A549 (cell line): ENCODE measurements around the gene ZFYVE9. TPM values are rescaled to one million over a fixed set of nuclear protein-coding genes. Genes with fewer than 3 reads are reported as not detected.

Source experiments
- ATAC-seq, 2 experiments: fragments of 200-7000 bp in 1 of 2; fragments of >200 bp in 1 of 2; cut with Nextera tagmentation in 1 of 2; cut with Tn5 transposase in 1 of 2; 3 replicates each; pipeline versions ENCODE4 v1.8.0 to v1.9.1; 2018 to 2020; ENCODE audit warnings: mild to moderate bottlenecking in 1 of 2, moderate library complexity in 1 of 2
- CTCF ChIA-PET: fragments of 300-600 bp; sonication (Branson Sonifier 250); formaldehyde crosslinking; extraction: SDS; loops from one replicate; lab custom pipeline; 2021; ENCODE audit warnings: antibody characterized with exemption, inconsistent platforms; lab: Yijun Ruan, JAX
- POLR2A ChIA-PET: fragments of 350-600 bp; formaldehyde crosslinking; extraction: SDS; loops from one replicate; lab custom pipeline; 2021; ENCODE audit warnings: antibody characterized with exemption, inconsistent platforms; lab: Yijun Ruan, JAX
- DNase-seq, 2 experiments: peaks; one replicate each; pipeline versions ENCODE4 v3.0.0 to v3.0.0-alpha.2; 2011 to 2016; ENCODE audit warnings: low read depth in 1 of 2, low spot score in 1 of 2
- FAIRE-seq: peaks from 2 replicates; lab custom pipeline; 2011; peaks lifted over from hg19 to GRCh38; lab: Jason Lieb, UNC
- H3K27ac ChIP-seq, 2 experiments: fragments of >200 bp; sonication (Bioruptor Twin); formaldehyde crosslinking; 3 replicates each; pipeline ENCODE4 v1.5.1; 2016 to 2017
- H3K4me1 ChIP-seq: fragments of >200 bp; sonication (Bioruptor Twin); formaldehyde crosslinking; 3 replicates; pipeline ENCODE4 v1.6.1; 2016
- H3K4me2 ChIP-seq: fragments of >200 bp; sonication (Bioruptor Twin); formaldehyde crosslinking; 3 replicates; pipeline ENCODE4 v1.6.1; 2016
- H3K4me3 ChIP-seq: fragments of >200 bp; sonication (Bioruptor Twin); formaldehyde crosslinking; 3 replicates; pipeline ENCODE4 v1.5.1; 2016
- H3K9me3 ChIP-seq: fragments of >200 bp; sonication (Bioruptor Twin); formaldehyde crosslinking; 3 replicates; pipeline ENCODE4 v1.6.1; 2016
- BHLHE40 ChIP-seq: IDR thresholded peaks from 2 replicates; pipeline ENCODE4 v1.6.1; 2012; ENCODE audit warnings: low read depth, low read length, inconsistent platforms
- CBX2 ChIP-seq: fragments of 200-600 bp; sonication (generic); IDR thresholded peaks from 2 replicates; pipeline ENCODE4 v1.6.1; 2016; ENCODE audit warnings: low read depth, mild to moderate bottlenecking, borderline replicate concordance
- CEBPB ChIP-seq, 2 experiments: fragments of >200 bp in 1 of 2; sonication (Bioruptor Twin) in 1 of 2; formaldehyde crosslinking in 1 of 2; IDR thresholded peaks; 2 replicates each; pipeline ENCODE4 v1.6.1; 2012 to 2016
- CTCF ChIP-seq: fragments of >200 bp; sonication (Bioruptor Twin); formaldehyde crosslinking; IDR thresholded peaks from 3 replicates; pipeline ENCODE4 v1.5.1; 2016
- E2F6 ChIP-seq: IDR thresholded peaks from 2 replicates; pipeline ENCODE4 v1.6.1; 2012; ENCODE audit warnings: low read depth, borderline replicate concordance
- EHMT2 ChIP-seq: fragments of 200-600 bp; sonication (generic); IDR thresholded peaks from 2 replicates; pipeline ENCODE4 v1.6.1; 2016; ENCODE audit warnings: antibody characterized with exemption, low read depth, mild to moderate bottlenecking, moderate library complexity
- FOSB ChIP-seq: fragments of 250-450 bp; sonication (Bioruptor Pico); IDR thresholded peaks from 2 replicates; pipeline ENCODE4 v1.5.0; 2020; ENCODE audit warnings: mild to moderate bottlenecking, moderate library complexity
- FOSL2 ChIP-seq, 2 experiments: fragments of 450-650 bp in 1 of 2; fragments of >200 bp in 1 of 2; sonication (Bioruptor Twin) in 1 of 2; formaldehyde crosslinking; IDR thresholded peaks; 2 replicates each; pipeline versions ENCODE4 v1.5.0 to v1.6.1; 2016 to 2020; ENCODE audit warnings: mild to moderate bottlenecking in 1 of 2, moderate library complexity in 1 of 2
- FOXS1 ChIP-seq: fragments of 250-450 bp; sonication (Bioruptor Pico); IDR thresholded peaks from 2 replicates; pipeline ENCODE4 v1.5.0; 2020; ENCODE audit warnings: mild to moderate bottlenecking, moderate library complexity
- HES2 ChIP-seq: fragments of >200 bp; sonication (Bioruptor Twin); formaldehyde crosslinking; IDR thresholded peaks from 2 replicates; pipeline ENCODE4 v1.6.1; 2016
- HOXA7 ChIP-seq: fragments of 250-450 bp; sonication (Bioruptor Pico); IDR thresholded peaks from 2 replicates; pipeline ENCODE4 v1.5.0; 2020; ENCODE audit warnings: mild to moderate bottlenecking, moderate library complexity
- HOXB5 ChIP-seq: fragments of 250-450 bp; sonication (Bioruptor Pico); IDR thresholded peaks from 2 replicates; pipeline ENCODE4 v1.5.0; 2020; ENCODE audit warnings: mild to moderate bottlenecking, moderate library complexity
- JUN ChIP-seq, 2 experiments: fragments of >200 bp; sonication (Bioruptor Twin); formaldehyde crosslinking; IDR thresholded peaks; 2 replicates in 1 of 2; 3 replicates in 1 of 2; pipeline ENCODE4 v1.6.1; 2016 to 2017
- JUNB ChIP-seq: fragments of >200 bp; sonication (Bioruptor Twin); formaldehyde crosslinking; IDR thresholded peaks from 2 replicates; pipeline ENCODE4 v1.6.1; 2016
- KDM1A ChIP-seq: fragments of 200-600 bp; sonication (generic); IDR thresholded peaks from 2 replicates; pipeline ENCODE4 v1.6.1; 2016; ENCODE audit warnings: low read depth, mild to moderate bottlenecking
- MAFK ChIP-seq: fragments of 450-650 bp; IDR thresholded peaks from 2 replicates; pipeline ENCODE4 v1.6.1; 2014; ENCODE audit not compliant: partially characterized antibody
- MAX ChIP-seq: IDR thresholded peaks from 2 replicates; pipeline ENCODE4 v1.6.1; 2012
- NPAS2 ChIP-seq: fragments of 250-450 bp; sonication (Bioruptor Pico); IDR thresholded peaks from 2 replicates; pipeline ENCODE4 v1.8.0; 2022; ENCODE audit warnings: mild to moderate bottlenecking, moderate library complexity, borderline replicate concordance
- NR3C1 ChIP-seq: fragments of >200 bp; sonication (Bioruptor Twin); formaldehyde crosslinking; IDR thresholded peaks from 3 replicates; pipeline ENCODE4 v1.6.1; 2017
- PHF8 ChIP-seq: fragments of 200-600 bp; sonication (generic); IDR thresholded peaks from 2 replicates; pipeline ENCODE4 v1.6.1; 2016; ENCODE audit warnings: low read depth, mild to moderate bottlenecking, antibody characterized with exemption, moderate library complexity, borderline replicate concordance
- RARB ChIP-seq: fragments of 250-450 bp; sonication (Bioruptor Pico); IDR thresholded peaks from 2 replicates; pipeline ENCODE4 v1.8.0; 2021; ENCODE audit warnings: mild to moderate bottlenecking, moderate library complexity
- TFCP2L1 ChIP-seq: fragments of 250-450 bp; sonication (Bioruptor Pico); IDR thresholded peaks from 2 replicates; pipeline ENCODE4 v1.5.0; 2021; ENCODE audit warnings: mild to moderate bottlenecking
- TP53 ChIP-seq: fragments of 250-450 bp; sonication (Bioruptor Pico); IDR thresholded peaks from 2 replicates; pipeline ENCODE4 v1.5.0; 2021; ENCODE audit warnings: mild to moderate bottlenecking, moderate library complexity
- USF2 ChIP-seq: fragments of 450-650 bp; IDR thresholded peaks from 2 replicates; pipeline ENCODE4 v1.6.1; 2014; ENCODE audit warnings: antibody characterized with exemption
- ZC3H11A ChIP-seq: fragments of 450-650 bp; IDR thresholded peaks from 2 replicates; pipeline ENCODE4 v1.6.1; 2014; ENCODE audit warnings: antibody characterized with exemption, mild to moderate bottlenecking
- ZFP36 ChIP-seq: fragments of 450-650 bp; IDR thresholded peaks from 2 replicates; pipeline ENCODE4 v1.6.1; 2014; ENCODE audit warnings: borderline replicate concordance; ENCODE audit not compliant: partially characterized antibody
- WGBS: methylation state at CpG from one replicate; pipeline ENCODE4 v1.1.6; 2017; ENCODE audit errors: missing lambda C conversion rate; 5-methylcytosine and 5-hydroxymethylcytosine counted together
- polyA plus RNA-seq, 4 experiments: library from polyadenylated mRNA; depleted of rRNA in 3 of 4; stranded (reverse); fragments of >200 nt; fragmentation: RNase III in 1 of 4; extraction: RNeasy Plus Mini Kit Qiagen cat#74134 plus additional on column Dnase treatment in 1 of 4; gene quantifications; 2 replicates in 3 of 4; 3 replicates in 1 of 4; pipeline ENCODE4 v1.2.3, GENCODE V29; 2011 to 2017

Gene ZFYVE9
- polyA plus RNA-seq, 2 of the 4 experiments (the other 2 are of a cell fraction) = 7.1 to 11.9 TPM

- no peak for DNase-seq
- no peak overlapping the region for H3K4me2 ChIP-seq
- peaks cover 7% of the 10 kb centered on the region; the same call in 2 of the 3 replicates for H3K4me1 ChIP-seq
- no peak for ATAC-seq
- WGBS = 87% methylated on average over 8 of the region's 8 CpGs
- H3K4me3 ChIP-seq = no peak overlapping the region
- ChIA-PET POLR2A (no interaction called here), CTCF (no interaction called here)
- no peak overlapping the region for H3K27ac ChIP-seq
- no peak for FAIRE-seq
- TF ChIP-seq KDM1A = no peak
- no peak for TF ChIP-seq HES2
- TF ChIP-seq CTCF = no peak
- TF ChIP-seq USF2 = no peak
- no peak for TF ChIP-seq RARB
- no peaks in the 10 kb centered on the region for H3K9me3 ChIP-seq
These were observed 213.5 kb downstream of the ZFYVE9 start for GRCh38 chr1:52355436-52355835.

GRCh38 chr1:52355847-52356505 lies 214.1 kb downstream of the ZFYVE9 start:
- no peaks in the 10 kb centered on the region for H3K9me3 ChIP-seq
- DNase-seq = no peak
- POLR2A ChIA-PET = no interaction called here
- H3K4me3 ChIP-seq = no peak overlapping the region
- TF ChIP-seq BHLHE40 = no peak
- no peak for TF ChIP-seq NR3C1
- no peak for TF ChIP-seq TFCP2L1 (CRISPR knock-in tag)
- TF ChIP-seq CEBPB (IDR thresholded peaks at IDR 0.05) = no peak
- TF ChIP-seq E2F6 = no peak
- TF ChIP-seq CBX2 = no peak
- TF ChIP-seq CTCF = no peak
- TF ChIP-seq FOSB (CRISPR knock-in tag) = no peak
- TF ChIP-seq EHMT2 = no peak
- no peak for TF ChIP-seq MAX
- no peak for TF ChIP-seq PHF8
- no peak overlapping the region for H3K27ac ChIP-seq
- CTCF ChIA-PET = no interaction called here
- H3K4me1 ChIP-seq = peaks cover 2% of the 10 kb centered on the region; the same call in 1 of the 3 replicates
- ATAC-seq = no peak
- WGBS = 96% methylated on average over 9 of the region's 11 CpGs
- FAIRE-seq = no peak
- H3K4me2 ChIP-seq = no peak overlapping the region

GRCh38 chr1:52356818-52357355 lies 215.0 kb downstream of the ZFYVE9 start:
- FAIRE-seq (no peak), DNase-seq (no peak), ATAC-seq (no peak)
- H3K9me3 ChIP-seq = no peaks in the 10 kb centered on the region
- no peak overlapping the region for H3K27ac ChIP-seq
- TF ChIP-seq HOXA7 (CRISPR knock-in tag) (no peak), FOXS1 (CRISPR knock-in tag) (no peak), BHLHE40 (no peak), JUN (IDR thresholded peaks at IDR 0.05) (no peak), JUNB (no peak), EHMT2 (no peak), MAFK (no peak), TP53 (no peak), ZFP36 (no peak), HOXB5 (CRISPR knock-in tag) (no peak), ZC3H11A (no peak), E2F6 (no peak), NPAS2 (CRISPR knock-in tag) (no peak), FOSL2 (IDR thresholded peaks at IDR 0.05) (no peak), FOSL2 (CRISPR knock-in tag; IDR thresholded peaks at IDR 0.05) (no peak)
- WGBS = 91% methylated on average over 8 of the region's 8 CpGs
- H3K4me3 ChIP-seq = no peak overlapping the region
- no peak overlapping the region for H3K4me2 ChIP-seq
- CTCF ChIA-PET = no interaction called here
- no peaks in the 10 kb centered on the region for H3K4me1 ChIP-seq
- POLR2A ChIA-PET = no interaction called here
